ENCODE results near the gene SCRT2. TPM values are rescaled to one million over a fixed set of nuclear protein-coding genes. Genes with fewer than 3 reads are reported as not detected.
A peak's percentile ranks its signal among the peaks of the same experiment; 100 is the strongest.
"Not testable (repeated sequence)": the region's sequence is repeated elsewhere in the genome, so short reads cannot be mapped to it uniquely, and the experiment has no call there.

Gene SCRT2
- total and polyA plus RNA-seq, 2 donors from 2014 or later: not detected

GRCh38 chr20:698276-698675, 22.7 kb upstream of the SCRT2 start:
- Histone ChIP-seq H3K27ac (ENCODE audit: low read depth in 2 of 2, low read length in 2 of 2) (no peak overlapping the region), H3K9me3 (ENCODE audit: control insufficient read depth in 2 of 3, insufficient read depth in 1 of 3, low read length in 3 of 3) (no peaks in the 10 kb centered on the region), H3K27me3 (ENCODE audit: control insufficient read depth, insufficient read depth, low read length) (no peaks in the 10 kb centered on the region), H3K9ac (ENCODE audit: low read length in 3 of 3) (no peak overlapping the region), H3K4me3 (ENCODE audit: low read length in 3 of 3) (no peak overlapping the region), H3K4me1 (ENCODE audit: control insufficient read depth in 2 of 3, insufficient read depth in 2 of 3, low read depth in 1 of 3, low read length in 3 of 3) (no peaks in the 10 kb centered on the region), H3K36me3 (ENCODE audit: control insufficient read depth in 2 of 3, insufficient read depth in 3 of 3, low read length in 3 of 3) (no peaks in the 10 kb centered on the region)
- no peak for DNase-seq
- intact Hi-C loops (cut with DNase I): no loop called here
- no peak for FAIRE-seq
- TF ChIP-seq CTCF (IDR thresholded peaks at IDR 0.05; ENCODE audit: borderline replicate concordance, extremely low read depth, insufficient read depth): no peak

- Histone ChIP-seq H3K9me3 (ENCODE audit: control insufficient read depth in 2 of 3, insufficient read depth in 1 of 3, low read length in 3 of 3) (no peaks in the 10 kb centered on the region), H3K4me3 (ENCODE audit: low read length in 3 of 3) (no peak overlapping the region), H3K36me3 (ENCODE audit: control insufficient read depth in 2 of 3, insufficient read depth in 3 of 3, low read length in 3 of 3) (no peaks in the 10 kb centered on the region), H3K27me3 (ENCODE audit: control insufficient read depth, insufficient read depth, low read length) (no peaks in the 10 kb centered on the region), H3K27ac (ENCODE audit: low read depth in 2 of 2, low read length in 2 of 2) (no peak overlapping the region), H3K4me1 (ENCODE audit: control insufficient read depth in 2 of 3, insufficient read depth in 2 of 3, low read depth in 1 of 3, low read length in 3 of 3) (no peaks in the 10 kb centered on the region), H3K9ac (ENCODE audit: low read length in 3 of 3) (no peak overlapping the region)
- no peak for TF ChIP-seq CTCF (IDR thresholded peaks at IDR 0.05; ENCODE audit: borderline replicate concordance, extremely low read depth, insufficient read depth)
- no peak for FAIRE-seq
- intact Hi-C loops (cut with DNase I): no loop called here
- DNase-seq: no peak
Observed at GRCh38 chr20:697826-698225, 22.2 kb upstream of the SCRT2 start.

- Histone ChIP-seq H3K9me3 (ENCODE audit: control insufficient read depth in 2 of 3, insufficient read depth in 1 of 3, low read length in 3 of 3) (no peaks in the 10 kb centered on the region), H3K36me3 (ENCODE audit: control insufficient read depth in 2 of 3, insufficient read depth in 3 of 3, low read length in 3 of 3) (no peaks in the 10 kb centered on the region), H3K27me3 (ENCODE audit: control insufficient read depth, insufficient read depth, low read length) (no peaks in the 10 kb centered on the region), H3K4me1 (ENCODE audit: control insufficient read depth in 2 of 3, insufficient read depth in 2 of 3, low read depth in 1 of 3, low read length in 3 of 3) (no peaks in the 10 kb centered on the region), H3K27ac (ENCODE audit: low read depth in 2 of 2, low read length in 2 of 2) (no peak overlapping the region), H3K9ac (ENCODE audit: low read length in 3 of 3) (no peak overlapping the region), H3K4me3 (ENCODE audit: low read length in 3 of 3) (no peak overlapping the region)
- intact Hi-C loops (cut with DNase I): no loop called here
- DNase-seq (peak in 1 of 5 donors; percentile 20), FAIRE-seq (no peak)
- no peak for TF ChIP-seq CTCF (IDR thresholded peaks at IDR 0.05; ENCODE audit: borderline replicate concordance, extremely low read depth, insufficient read depth)
Observed at GRCh38 chr20:695165-695866, 19.7 kb upstream of the SCRT2 start.

GRCh38 chr20:694496-694895, 18.9 kb upstream of the SCRT2 start:
- no peak overlapping the region for H3K4me3 ChIP-seq (ENCODE audit: low read length in 3 of 3)
- no peaks in the 10 kb centered on the region for H3K36me3 ChIP-seq (ENCODE audit: control insufficient read depth in 2 of 3, insufficient read depth in 3 of 3, low read length in 3 of 3)
- TF ChIP-seq CTCF (IDR thresholded peaks at IDR 0.05; ENCODE audit: borderline replicate concordance, extremely low read depth, insufficient read depth): no peak
- no peaks in the 10 kb centered on the region for H3K27me3 ChIP-seq (ENCODE audit: control insufficient read depth, insufficient read depth, low read length)
- DNase-seq (peak in 1 of 5 donors; percentile 26), FAIRE-seq (no peak)
- intact Hi-C loops (cut with DNase I): no loop called here
- no peaks in the 10 kb centered on the region for H3K9me3 ChIP-seq (ENCODE audit: control insufficient read depth in 2 of 3, insufficient read depth in 1 of 3, low read length in 3 of 3)
- H3K4me1 ChIP-seq (ENCODE audit: control insufficient read depth in 2 of 3, insufficient read depth in 2 of 3, low read depth in 1 of 3, low read length in 3 of 3): no peaks in the 10 kb centered on the region
- H3K27ac ChIP-seq (ENCODE audit: low read depth in 2 of 2, low read length in 2 of 2): no peak overlapping the region
- H3K9ac ChIP-seq (ENCODE audit: low read length in 3 of 3): no peak overlapping the region

- H3K27ac ChIP-seq (ENCODE audit: low read depth in 2 of 2, low read length in 2 of 2); H3K4me3 ChIP-seq (ENCODE audit: low read length in 3 of 3); H3K9ac ChIP-seq (ENCODE audit: low read length in 3 of 3); H3K36me3 ChIP-seq (ENCODE audit: control insufficient read depth in 2 of 3, insufficient read depth in 3 of 3, low read length in 3 of 3); intact Hi-C loops (cut with DNase I); H3K27me3 ChIP-seq (ENCODE audit: control insufficient read depth, insufficient read depth, low read length); FAIRE-seq; H3K9me3 ChIP-seq (ENCODE audit: control insufficient read depth in 2 of 3, insufficient read depth in 1 of 3, low read length in 3 of 3); H3K4me1 ChIP-seq (ENCODE audit: control insufficient read depth in 2 of 3, insufficient read depth in 2 of 3, low read depth in 1 of 3, low read length in 3 of 3): not testable (repeated sequence)
- DNase-seq: peak in 1 of 5 donors; percentile 16
Observed at GRCh38 chr20:693786-694185, 18.2 kb upstream of the SCRT2 start.
